H1 (cell line): ENCODE measurements around the gene ULK2. TPM values are rescaled to one million over a fixed set of nuclear protein-coding genes. Genes with fewer than 3 reads are reported as not detected.
"Not testable (repeated sequence)": the region's sequence is repeated elsewhere in the genome, so short reads cannot be mapped to it uniquely, and the experiment has no call there.

Experiments
- CTCF ChIA-PET: fragments of 300-600 bp; sonication (Branson Sonifier 250); formaldehyde crosslinking; loops from one replicate; lab custom pipeline; 2021; ENCODE audit not compliant: partially characterized antibody; lab: Charles Lee
- POLR2A ChIA-PET: fragments of 300-600 bp; sonication (Branson Sonifier 250); formaldehyde crosslinking; loops from one replicate; lab custom pipeline; 2021; ENCODE audit warnings: inconsistent platforms; ENCODE audit not compliant: partially characterized antibody; lab: Charles Lee
- DNase-seq, 2 experiments: peaks; one replicate each; pipeline versions ENCODE4 v3.0.0 to v3.0.0-alpha.2; 2010 to 2022; ENCODE audit warnings: low spot score in 2 of 2, low read depth in 1 of 2, mixed read lengths in 1 of 2
- FAIRE-seq: peaks from 2 replicates; lab custom pipeline; 2011; peaks lifted over from hg19 to GRCh38; lab: Jason Lieb, UNC
- H2AFZ ChIP-seq: 2 replicates; pipeline ENCODE4 v1.8.1; 2012; ENCODE audit warnings: low read length, inconsistent platforms
- H2AK5ac ChIP-seq: 2 replicates; pipeline ENCODE4 v1.6.1; 2013; ENCODE audit warnings: low read depth, low read length
- H2BK120ac ChIP-seq: replicated peaks from 2 replicates; pipeline ENCODE3; 2013; ENCODE audit warnings: low read depth, low read length, inconsistent platforms
- H2BK12ac ChIP-seq: 2 replicates; pipeline ENCODE4 v1.6.1; 2013; ENCODE audit warnings: low read depth, low read length
- H2BK15ac ChIP-seq: 2 replicates; pipeline ENCODE4 v1.6.1; 2013; ENCODE audit warnings: low read length
- H2BK20ac ChIP-seq: 2 replicates; pipeline ENCODE4 v1.6.1; 2013; ENCODE audit warnings: low read length
- H2BK5ac ChIP-seq: 2 replicates; pipeline ENCODE4 v1.6.1; 2013; ENCODE audit warnings: low read depth, low read length
- H3K14ac ChIP-seq: 2 replicates; pipeline ENCODE4 v1.6.1; 2013; ENCODE audit warnings: inconsistent platforms; ENCODE audit not compliant: insufficient read length
- H3K18ac ChIP-seq: 2 replicates; pipeline ENCODE4 v1.6.1; 2013; ENCODE audit warnings: low read length; ENCODE audit errors: extremely low read depth
- H3K23ac ChIP-seq: 2 replicates; pipeline ENCODE4 v1.6.1; 2013; ENCODE audit warnings: inconsistent platforms; ENCODE audit not compliant: insufficient read length
- H3K23me2 ChIP-seq: 2 replicates; pipeline ENCODE4 v1.6.1; 2013; ENCODE audit warnings: low read depth, low read length
- H3K27ac ChIP-seq: 2 replicates; pipeline ENCODE4 v1.6.1; 2011; ENCODE audit warnings: low read depth, low read length, inconsistent platforms
- H3K27me3 ChIP-seq, 4 experiments: replicated peaks in 1 of 4; 1 replicate in 1 of 4; 2 replicates in 3 of 4; pipeline versions ENCODE4 v1.6.1 to v1.8.1; 2011 to 2013; ENCODE audit warnings: low read length in 3 of 4, mild to moderate bottlenecking in 3 of 4, inconsistent platforms in 2 of 4, mixed read lengths in 2 of 4, moderate library complexity in 1 of 4; ENCODE audit not compliant: control insufficient read depth in 3 of 4, insufficient read depth in 3 of 4; ENCODE audit errors: extremely low read depth in 1 of 4
- H3K36me3 ChIP-seq, 4 experiments: 2 replicates each; pipeline versions ENCODE4 v1.6.1 to v1.8.1; 2011 to 2013; ENCODE audit warnings: mild to moderate bottlenecking in 4 of 4, low read length in 3 of 4, moderate library complexity in 2 of 4, control low read depth in 1 of 4, inconsistent platforms in 1 of 4; ENCODE audit not compliant: insufficient read depth in 4 of 4, control insufficient read depth in 2 of 4
- H3K4ac ChIP-seq: replicated peaks from 2 replicates; pipeline ENCODE3; 2013; ENCODE audit warnings: low read length, low read depth, mixed read lengths, inconsistent platforms; ENCODE audit not compliant: insufficient read length
- H3K4me1 ChIP-seq, 4 experiments: replicated peaks in 1 of 4; 1 replicate in 1 of 4; 2 replicates in 3 of 4; pipeline versions ENCODE4 v1.6.1 to v1.8.1; 2011 to 2013; ENCODE audit warnings: low read length in 3 of 4, inconsistent platforms in 2 of 4, mixed read lengths in 1 of 4; ENCODE audit not compliant: insufficient read depth in 4 of 4, control insufficient read depth in 3 of 4
- H3K4me2 ChIP-seq, 2 experiments: 2 replicates each; pipeline versions ENCODE4 v1.6.1 to v1.8.1; 2011 to 2013; ENCODE audit warnings: low read depth in 2 of 2, low read length in 2 of 2, control low read depth in 1 of 2, inconsistent platforms in 1 of 2, mild to moderate bottlenecking in 1 of 2; ENCODE audit not compliant: insufficient read depth in 1 of 2
- H3K4me3 ChIP-seq, 4 experiments: fragments of 200-600, 300-600 bp in 1 of 4; sonication (generic), shearing (Covaris generic), sonication (Bioruptor Twin) in 1 of 4; 2 replicates each; pipeline versions ENCODE4 v1.5.1 to v1.8.1; 2011 to 2016; ENCODE audit warnings: low read length in 4 of 4, low read depth in 3 of 4, control low read depth in 2 of 4, inconsistent platforms in 2 of 4, mild to moderate bottlenecking in 2 of 4, mixed read lengths in 1 of 4, moderate library complexity in 1 of 4; ENCODE audit not compliant: insufficient read depth in 2 of 4; ENCODE audit errors: extremely low read depth in 1 of 4
- H3K56ac ChIP-seq: replicated peaks from 2 replicates; pipeline ENCODE3; 2013; ENCODE audit warnings: low read depth, mild to moderate bottlenecking, mixed read lengths, low read length, inconsistent platforms; ENCODE audit not compliant: insufficient read length
- H3K79me1 ChIP-seq: 2 replicates; pipeline ENCODE4 v1.6.1; 2013; ENCODE audit warnings: low read depth, low read length, control low read depth
- H3K79me2 ChIP-seq, 2 experiments: 2 replicates each; pipeline versions ENCODE4 v1.6.1 to v1.8.1; 2012 to 2013; ENCODE audit warnings: low read length in 2 of 2, mild to moderate bottlenecking in 2 of 2, inconsistent platforms in 1 of 2; ENCODE audit not compliant: insufficient read depth in 2 of 2, control insufficient read depth in 1 of 2
- H3K9ac ChIP-seq, 4 experiments: replicated peaks in 1 of 4; 1 replicate in 1 of 4; 2 replicates in 3 of 4; pipeline versions ENCODE4 v1.6.1 to v1.8.1; 2011 to 2013; ENCODE audit warnings: low read depth in 3 of 4, low read length in 3 of 4, control low read depth in 2 of 4, mild to moderate bottlenecking in 2 of 4, moderate library complexity in 2 of 4, inconsistent platforms in 1 of 4; ENCODE audit errors: extremely low read depth in 1 of 4
- H3K9me3 ChIP-seq, 2 experiments: 2 replicates each; pipeline versions ENCODE4 v1.6.1 to v1.8.1; 2012 to 2013; ENCODE audit warnings: mild to moderate bottlenecking in 2 of 2, moderate library complexity in 2 of 2, control low read depth in 1 of 2, inconsistent platforms in 1 of 2, low read depth in 1 of 2, low read length in 1 of 2, mixed read lengths in 1 of 2; ENCODE audit not compliant: insufficient read depth in 2 of 2
- H4K20me1 ChIP-seq, 2 experiments: replicated peaks in 1 of 2; 2 replicates each; pipeline versions ENCODE3 to v1.8.1; 2011 to 2013; ENCODE audit warnings: inconsistent platforms in 2 of 2, low read length in 2 of 2, mild to moderate bottlenecking in 1 of 2; ENCODE audit not compliant: insufficient read depth in 2 of 2, control insufficient read depth in 1 of 2
- H4K5ac ChIP-seq: 2 replicates; pipeline ENCODE4 v1.6.1; 2013; ENCODE audit warnings: low read length, low read depth, mixed read lengths, inconsistent platforms; ENCODE audit not compliant: insufficient read length
- H4K8ac ChIP-seq: 2 replicates; pipeline ENCODE4 v1.8.0; 2013; ENCODE audit warnings: mild to moderate bottlenecking, moderate library complexity, low read length, inconsistent platforms; ENCODE audit not compliant: insufficient read depth; ENCODE audit errors: extremely low read depth
- H4K91ac ChIP-seq: replicated peaks from 2 replicates; pipeline ENCODE3; 2013; ENCODE audit warnings: low read length, mixed read lengths, inconsistent platforms; ENCODE audit not compliant: insufficient read length
- WGBS, 2 experiments: shearing (Covaris generic) in 1 of 2; methylation state at CpG; one replicate each; pipeline versions ENCODE4 v1.1.6 to v1.1.7; 2013 to 2015; ENCODE audit warnings: low lambda C conversion rate in 2 of 2, mixed read lengths in 2 of 2, inconsistent platforms in 1 of 2, low coverage in 1 of 2, missing lambda C conversion rate in 1 of 2; ENCODE audit not compliant: insufficient replicate concordance in 2 of 2, insufficient coverage in 1 of 2, insufficient read length in 1 of 2; ENCODE audit errors: extremely low coverage in 1 of 2, missing lambda C conversion rate in 1 of 2; 5-methylcytosine and 5-hydroxymethylcytosine counted together
- polyA plus RNA-seq, 7 experiments: library from polyadenylated mRNA; depleted of rRNA in 3 of 7; stranded (reverse) in 5 of 7; unstranded in 2 of 7; fragments of >200 nt in 5 of 7; fragments of 200-250 nt in 2 of 7; gene quantifications; 1 replicate in 5 of 7; 2 replicates in 1 of 7; 4 replicates in 1 of 7; pipeline versions ENCODE4 v1.2.1 to v1.2.3, GENCODE V29; 2011 to 2013; ENCODE audit warnings: missing spikeins in 2 of 7, mixed read lengths in 2 of 7
- total RNA-seq: library from RNA; stranded (reverse); fragmentation: NEBNext Ultra II Directional; extraction: Animal tissue kit (Norgen Biotek cat#: 25700); gene quantifications from 2 replicates; pipeline ENCODE4 v1.2.1, GENCODE V29; 2021

Gene ULK2
- total and polyA plus RNA-seq, 2 of the 8 experiments (the other 6 are each of a cell fraction or from before 2014, with no cell fraction given), result 5.3 to 9.8 TPM

- H3K27ac ChIP-seq, H3K36me3 ChIP-seq, H3K23me2 ChIP-seq, H2BK15ac ChIP-seq, H3K18ac ChIP-seq, FAIRE-seq, H2BK120ac ChIP-seq, H3K79me2 ChIP-seq, H3K9ac ChIP-seq, H3K4me1 ChIP-seq, POLR2A ChIA-PET, H4K20me1 ChIP-seq, H4K91ac ChIP-seq, H3K4me2 ChIP-seq, DNase-seq, H4K8ac ChIP-seq, H2BK20ac ChIP-seq, H4K5ac ChIP-seq, H2BK5ac ChIP-seq, H3K56ac ChIP-seq, H2AK5ac ChIP-seq, H3K14ac ChIP-seq, H3K79me1 ChIP-seq, H3K9me3 ChIP-seq, H2BK12ac ChIP-seq, H3K4ac ChIP-seq, H3K27me3 ChIP-seq, H2AFZ ChIP-seq, H3K4me3 ChIP-seq, H3K23ac ChIP-seq: not testable (repeated sequence)
- CTCF ChIA-PET, result interaction anchor here (0.6 to 8.7 kb wide), 20 partner anchors 8 to 421 kb away, joined by 3 to 52 read pairs (median 4); partner anchors contain the start of genes ALDH3A2 and B9D1
- WGBS, 2 experiments, result 86% methylated on average over 6 of the region's 6 CpGs; no CpG with 5 or more reads in 1 of the 2 experiments
These were observed 103.7 kb downstream of the ULK2 start for GRCh38 chr17:19763991-19764390.
